NCI-H748 (cell line): ENCODE data around the gene TXNDC2.
A peak's percentile ranks its signal among the peaks of the same experiment; 100 is the strongest.

ENCODE experiments used
- DNase-seq: peaks from one replicate; lab custom pipeline; 2025; ENCODE audit not compliant: unreplicated experiment; lab: John Stamatoyannopoulos, UW

Gene TXNDC2

GRCh38 chr18:9859232-9859631 is 26.5 kb upstream of the TXNDC2 start:
- DNase-seq, result no peak

GRCh38 chr18:9860682-9861081 is 25.1 kb upstream of the TXNDC2 start:
- no peak for DNase-seq

GRCh38 chr18:9861157-9861556 is 24.6 kb upstream of the TXNDC2 start:
- DNase-seq, result no peak

GRCh38 chr18:9861933-9862332 is 23.8 kb upstream of the TXNDC2 start:
- DNase-seq, result no peak

GRCh38 chr18:9862686-9863085 is 23.1 kb upstream of the TXNDC2 start:
- DNase-seq, result peak; percentile 23

- DNase-seq, result no peak
These were observed 22.5 kb upstream of the TXNDC2 start for GRCh38 chr18:9863282-9863681.

- no peak for DNase-seq
These were observed 19.8 kb upstream of the TXNDC2 start for GRCh38 chr18:9865764-9866490.

- DNase-seq, result no peak
These were observed 19.1 kb upstream of the TXNDC2 start for GRCh38 chr18:9866627-9867026.

GRCh38 chr18:9867071-9867594 is 18.6 kb upstream of the TXNDC2 start:
- no peak for DNase-seq

- no peak for DNase-seq
These were observed 16.7 kb upstream of the TXNDC2 start for GRCh38 chr18:9868857-9869714.

- no peak for DNase-seq
These were observed 15.9 kb upstream of the TXNDC2 start for GRCh38 chr18:9869715-9870430.

GRCh38 chr18:9870431-9871008 is 15.3 kb upstream of the TXNDC2 start:
- no peak for DNase-seq

- DNase-seq, result no peak
These were observed 14.5 kb upstream of the TXNDC2 start for GRCh38 chr18:9871244-9871746.

- DNase-seq, result no peak
These were observed 12.9 kb upstream of the TXNDC2 start for GRCh38 chr18:9872823-9873222.

GRCh38 chr18:9874728-9875127 is 11.0 kb upstream of the TXNDC2 start:
- no peak for DNase-seq

- no peak for DNase-seq
These were observed 9.4 kb upstream of the TXNDC2 start for GRCh38 chr18:9876212-9876866.

- DNase-seq, result no peak
These were observed 8.7 kb upstream of the TXNDC2 start for GRCh38 chr18:9876867-9877654.

GRCh38 chr18:9877655-9878014 is 8.1 kb upstream of the TXNDC2 start:
- no peak for DNase-seq

- DNase-seq, result no peak
These were observed 7.7 kb upstream of the TXNDC2 start for GRCh38 chr18:9878095-9878494.

- DNase-seq, result no peak
These were observed 7.0 kb upstream of the TXNDC2 start for GRCh38 chr18:9878783-9879242.
